Lung (tissue), 12 donors: ENCODE results near the gene FAM120A. TPM values are rescaled to one million over a fixed set of nuclear protein-coding genes. Genes with fewer than 3 reads are reported as not detected.

Experiments
- ATAC-seq: fragments of 200-7000 bp; cut with Tn5 transposase; one replicate; pipeline ENCODE4 v1.9.1; 2020; ENCODE audit warnings: moderate number of reproducible peaks; ENCODE audit not compliant: insufficient read depth, low FRiP score
- DNase-seq, 3 donors: peaks; one replicate each; pipeline ENCODE4 v3.0.0-alpha.2; 2013 to 2017
- H3K27ac ChIP-seq, 2 donors: one replicate each; pipeline ENCODE4 v1.5.1; 2013; ENCODE audit warnings: mild to moderate bottlenecking in 2 of 2, moderate library complexity in 2 of 2, control low read depth in 1 of 2, inconsistent platforms in 1 of 2, low read depth in 1 of 2, low read length in 1 of 2
- H3K27me3 ChIP-seq, 3 donors: one replicate each; pipeline ENCODE4 v1.5.1; 2013; ENCODE audit warnings: low read length in 2 of 3; ENCODE audit not compliant: control insufficient read depth in 3 of 3, insufficient read depth in 3 of 3
- H3K36me3 ChIP-seq, 4 donors: one replicate each; pipeline ENCODE4 v1.5.1; 2013; ENCODE audit warnings: low read length in 4 of 4, mild to moderate bottlenecking in 1 of 4, moderate library complexity in 1 of 4; ENCODE audit not compliant: control insufficient read depth in 4 of 4, insufficient read depth in 4 of 4
- H3K4me1 ChIP-seq, 5 donors: one replicate each; pipeline ENCODE4 v1.5.1; 2013; ENCODE audit warnings: low read length in 5 of 5, mild to moderate bottlenecking in 2 of 5, moderate library complexity in 1 of 5; ENCODE audit not compliant: control insufficient read depth in 5 of 5, insufficient read depth in 5 of 5
- H3K4me3 ChIP-seq: one replicate; pipeline ENCODE4 v1.5.1; 2013; ENCODE audit warnings: mild to moderate bottlenecking, control low read depth, moderate library complexity
- H3K9ac ChIP-seq, 2 donors: one replicate each; pipeline ENCODE4 v1.5.1; 2013; ENCODE audit warnings: low read length in 2 of 2, control low read depth in 1 of 2; ENCODE audit not compliant: insufficient read depth in 1 of 2
- H3K9me3 ChIP-seq, 4 donors: one replicate each; pipeline ENCODE4 v1.5.1; 2013; ENCODE audit warnings: low read length in 3 of 4, mild to moderate bottlenecking in 1 of 4, moderate library complexity in 1 of 4; ENCODE audit not compliant: control insufficient read depth in 4 of 4, insufficient read depth in 3 of 4
- WGBS, 2 donors: extraction: QIAGEN DNeasy Blood & Tissue Kit; methylation state at CpG; one replicate each; pipeline ENCODE4 v1.1.7; 2013; 5-methylcytosine and 5-hydroxymethylcytosine counted together
- polyA plus RNA-seq, 2 donors: library from polyadenylated mRNA; stranded (reverse); fragments of 200-250 nt; gene quantifications; one replicate each; pipeline ENCODE4 v1.2.1, GENCODE V29; 2013
- total RNA-seq, 2 donors: library from RNA; depleted of rRNA in 1 of 2; stranded (reverse); fragments of >200 nt in 1 of 2; gene quantifications; one replicate each; pipeline ENCODE4 v1.2.1, GENCODE V29; 2014 to 2021
- TF ChIP-seq, protein P1 (sequence below): IDR thresholded peaks from 2 replicates; pipeline ENCODE4 v1.5.1; 2012; ENCODE audit warnings: mild to moderate bottlenecking; ENCODE audit errors: control extremely low read depth, extremely low read depth
- donor health status: control.
- donor health status: control.
- donor health status: Bipolar disorder and iron deficiency.
- donor health status: healthy.
- donor health status: DM: yes; HTN: yes; CAD: no.

The FAM120A gene
- total and polyA plus RNA-seq, 4 donors: 44.9 to 134 (median 91.2) TPM

- DNase-seq (no peak), ATAC-seq (no peak)
- Histone ChIP-seq H3K27me3 (no peaks in the 10 kb centered on the region), H3K36me3 (peaks cover 29 to 57% (median 30%) of the 10 kb centered on the region in 4 donors), H3K4me1 (peaks cover 0 to 6% (median 0%) of the 10 kb centered on the region in 5 donors), H3K4me3 (no peak overlapping the region), H3K9ac (no peak overlapping the region), H3K27ac (no peak overlapping the region), H3K9me3 (no peaks in the 10 kb centered on the region)
- TF ChIP-seq, protein P1, sequence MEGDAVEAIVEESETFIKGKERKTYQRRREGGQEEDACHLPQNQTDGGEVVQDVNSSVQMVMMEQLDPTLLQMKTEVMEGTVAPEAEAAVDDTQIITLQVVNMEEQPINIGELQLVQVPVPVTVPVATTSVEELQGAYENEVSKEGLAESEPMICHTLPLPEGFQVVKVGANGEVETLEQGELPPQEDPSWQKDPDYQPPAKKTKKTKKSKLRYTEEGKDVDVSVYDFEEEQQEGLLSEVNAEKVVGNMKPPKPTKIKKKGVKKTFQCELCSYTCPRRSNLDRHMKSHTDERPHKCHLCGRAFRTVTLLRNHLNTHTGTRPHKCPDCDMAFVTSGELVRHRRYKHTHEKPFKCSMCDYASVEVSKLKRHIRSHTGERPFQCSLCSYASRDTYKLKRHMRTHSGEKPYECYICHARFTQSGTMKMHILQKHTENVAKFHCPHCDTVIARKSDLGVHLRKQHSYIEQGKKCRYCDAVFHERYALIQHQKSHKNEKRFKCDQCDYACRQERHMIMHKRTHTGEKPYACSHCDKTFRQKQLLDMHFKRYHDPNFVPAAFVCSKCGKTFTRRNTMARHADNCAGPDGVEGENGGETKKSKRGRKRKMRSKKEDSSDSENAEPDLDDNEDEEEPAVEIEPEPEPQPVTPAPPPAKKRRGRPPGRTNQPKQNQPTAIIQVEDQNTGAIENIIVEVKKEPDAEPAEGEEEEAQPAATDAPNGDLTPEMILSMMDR: no peak
- 85 to 93% methylated on average over 4 of the region's 4 CpGs for WGBS, 2 donors
Observed at GRCh38 chr9:93555370-93555769, 103.9 kb downstream of the FAM120A start.

- WGBS, 2 donors: 93 to 94% methylated on average over 15 of the region's 15 CpGs
- ATAC-seq (no peak), DNase-seq (no peak)
- H3K9me3 ChIP-seq: no peaks in the 10 kb centered on the region
- peaks cover 0 to 6% (median 0%) of the 10 kb centered on the region in 5 donors for H3K4me1 ChIP-seq
- no peak overlapping the region for H3K9ac ChIP-seq
- H3K27me3 ChIP-seq: no peaks in the 10 kb centered on the region
- TF ChIP-seq, protein P1: no peak
- H3K27ac ChIP-seq: no peak overlapping the region
- no peak overlapping the region for H3K4me3 ChIP-seq
- H3K36me3 ChIP-seq: peaks cover 23 to 60% (median 38%) of the 10 kb centered on the region in 4 donors
Observed at GRCh38 chr9:93557366-93558137, 106.1 kb downstream of the FAM120A start.

DNA sequence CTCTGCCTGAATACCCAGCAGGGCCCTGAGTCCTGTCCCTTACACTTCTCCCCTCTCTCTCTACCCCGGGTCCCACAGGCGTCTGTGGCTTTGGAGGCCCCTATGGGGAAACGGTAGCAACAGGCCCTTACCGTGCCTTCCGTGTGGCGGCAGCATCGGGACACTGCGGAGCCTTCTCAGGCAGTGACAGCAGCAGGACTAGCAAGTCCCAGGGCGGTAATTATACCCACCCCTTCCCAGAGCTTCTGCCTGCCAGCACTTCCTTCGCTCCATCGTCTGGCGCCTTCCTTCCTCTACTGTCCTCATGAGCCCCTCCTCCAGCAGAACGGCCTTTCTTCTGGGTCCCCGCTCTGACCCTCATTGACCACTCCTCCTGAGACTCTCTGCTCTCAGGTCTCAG is 107.0 kb downstream of the FAM120A start:
- WGBS, 2 donors: 87 to 89% methylated on average over 14 of the region's 14 CpGs

More for the DNA sequence above, 107.0 kb downstream of the FAM120A start:
- Histone ChIP-seq H3K9me3 (no peaks in the 10 kb centered on the region), H3K36me3 (peaks cover 31 to 58% (median 42%) of the 10 kb centered on the region in 4 donors), H3K27ac (no peak overlapping the region), H3K27me3 (no peaks in the 10 kb centered on the region), H3K4me1 (peaks cover 0 to 6% (median 0%) of the 10 kb centered on the region in 5 donors), H3K4me3 (no peak overlapping the region), H3K9ac (no peak overlapping the region)
- ATAC-seq (no peak), DNase-seq (no peak)
- TF ChIP-seq, protein P1: no peak
